Cardiac fibroblast (primary cell): Measurements from ENCODE around the gene RPH3AL.
"Not testable (repeated sequence)": the region's sequence is repeated elsewhere in the genome, so short reads cannot be mapped to it uniquely, and the experiment has no call there.

Experiments
- DNase-seq, 2 donors: peaks; one replicate each; pipeline versions ENCODE4 v3.0.0 to v3.0.0-alpha.2; 2010; ENCODE audit warnings: low read depth in 2 of 2
- H3K4me3 ChIP-seq, 2 donors: replicated peaks in 1 of 2; 1 replicate in 1 of 2; 2 replicates in 1 of 2; pipeline ENCODE4 v1.5.1; 2011; ENCODE audit warnings: low read depth in 2 of 2, low read length in 2 of 2, mild to moderate bottlenecking in 2 of 2, moderate library complexity in 1 of 2
- CTCF ChIP-seq: IDR thresholded peaks from one replicate; pipeline ENCODE4 v1.5.1; 2011; ENCODE audit warnings: low read depth, mild to moderate bottlenecking, low read length, inconsistent platforms

Gene RPH3AL

GRCh38 chr17:245020-245419 is 107.6 kb downstream of the RPH3AL start:
- DNase-seq: no peak
- no peak for TF ChIP-seq CTCF
- no peak overlapping the region for H3K4me3 ChIP-seq

GRCh38 chr17:243924-244323 is 108.7 kb downstream of the RPH3AL start:
- not testable (repeated sequence) for DNase-seq, H3K4me3 ChIP-seq

GRCh38 chr17:238964-239259 is 113.7 kb downstream of the RPH3AL start:
- DNase-seq: no peak
- no peak for TF ChIP-seq CTCF
- no peak overlapping the region for H3K4me3 ChIP-seq

- DNase-seq: no peak
- no peak for TF ChIP-seq CTCF
These were observed 114.3 kb downstream of the RPH3AL start for GRCh38 chr17:238071-238963.

GRCh38 chr17:237406-237955 is 115.1 kb downstream of the RPH3AL start:
- H3K4me3 ChIP-seq: no peak overlapping the region
- no peak for DNase-seq
- TF ChIP-seq CTCF: no peak

More at GRCh38 chr17:238071-238963, 114.3 kb downstream of the RPH3AL start:
- no peak overlapping the region for H3K4me3 ChIP-seq

- no peak for TF ChIP-seq CTCF
- no peak for DNase-seq
- H3K4me3 ChIP-seq: no peak overlapping the region
These were observed 115.8 kb downstream of the RPH3AL start for GRCh38 chr17:236641-237405.

- no peak for DNase-seq
- no peak for TF ChIP-seq CTCF
- H3K4me3 ChIP-seq: no peak overlapping the region
These were observed 116.6 kb downstream of the RPH3AL start for GRCh38 chr17:235831-236640.

- H3K4me3 ChIP-seq, DNase-seq: not testable (repeated sequence)
These were observed 117.4 kb downstream of the RPH3AL start for GRCh38 chr17:234994-235830.

GRCh38 chr17:234163-234993 is 118.2 kb downstream of the RPH3AL start:
- DNase-seq, H3K4me3 ChIP-seq: not testable (repeated sequence)
